Measurements from ENCODE around the gene CGAS. TPM values are rescaled to one million over a fixed set of nuclear protein-coding genes. Genes with fewer than 3 reads are reported as not detected.
A peak's percentile ranks its signal among the peaks of the same experiment; 100 is the strongest.

Gene CGAS
- total and polyA plus RNA-seq, 9 of the 15 experiments (the other 6 are each of a cell fraction or from before 2014, with no cell fraction given): 0.01 to 0.32 (median 0.06) TPM; not detected in 2

DNA sequence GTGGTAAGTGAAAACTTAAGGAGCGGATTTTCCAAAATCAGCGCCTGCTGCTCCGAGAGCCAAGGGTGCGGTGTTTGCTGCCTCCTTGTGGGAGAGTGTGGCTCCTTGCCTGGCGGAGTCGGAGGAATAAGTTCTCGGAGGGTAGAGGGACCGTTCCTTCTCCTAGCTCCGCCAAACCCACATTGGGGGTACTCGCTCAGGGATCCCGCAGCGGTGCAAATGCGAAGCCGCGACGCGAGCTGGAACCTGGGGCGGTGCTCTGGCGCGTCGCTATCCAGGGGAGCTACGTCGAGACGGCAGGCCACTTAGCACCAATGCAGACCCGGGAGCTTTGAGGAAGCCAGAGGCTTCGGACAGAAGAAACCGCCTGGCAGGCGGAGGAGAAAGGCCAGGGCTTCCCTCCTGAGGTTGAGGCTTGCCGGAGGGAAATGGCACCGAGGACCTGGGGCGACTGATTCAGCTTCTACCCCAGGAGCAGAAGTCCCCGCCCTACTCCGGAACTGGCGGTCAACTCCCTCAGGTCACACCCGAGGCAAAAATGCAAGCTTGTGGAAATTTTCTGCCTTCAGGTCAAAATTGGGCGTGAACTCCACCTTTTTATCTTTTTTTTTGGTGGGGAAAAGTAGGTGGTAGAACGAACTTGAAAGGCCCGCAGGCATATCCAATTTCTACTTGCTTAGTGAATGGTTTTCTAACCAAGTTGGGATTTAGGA, 63.1 kb downstream of the CGAS start:
- in situ Hi-C loops (cut with MboI): no loop called here
- no peak for TF ChIP-seq PRDM10 (IDR thresholded peaks at IDR 0.05; ENCODE audit: partially characterized antibody)
- no peak for TF ChIP-seq ERF (CRISPR knock-in tag; IDR thresholded peaks at IDR 0.05)
- TF ChIP-seq MYBL2 (IDR thresholded peaks at IDR 0.05; ENCODE audit: low read depth): no peak
- no peak for TF ChIP-seq MYBL2 (CRISPR knock-in tag; IDR thresholded peaks at IDR 0.05; ENCODE audit: borderline replicate concordance)
- TF ChIP-seq, protein P1, sequence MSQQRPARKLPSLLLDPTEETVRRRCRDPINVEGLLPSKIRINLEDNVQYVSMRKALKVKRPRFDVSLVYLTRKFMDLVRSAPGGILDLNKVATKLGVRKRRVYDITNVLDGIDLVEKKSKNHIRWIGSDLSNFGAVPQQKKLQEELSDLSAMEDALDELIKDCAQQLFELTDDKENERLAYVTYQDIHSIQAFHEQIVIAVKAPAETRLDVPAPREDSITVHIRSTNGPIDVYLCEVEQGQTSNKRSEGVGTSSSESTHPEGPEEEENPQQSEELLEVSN (IDR thresholded peaks at IDR 0.05; ENCODE audit: borderline replicate concordance in 1 of 2, extremely low read depth in 1 of 2, insufficient read depth in 1 of 2, insufficient read length in 1 of 2, low read depth in 1 of 2, low read length in 1 of 2, poor library complexity in 1 of 2, severe bottlenecking in 1 of 2): peak; percentile 70 to 80
- no peak for TF ChIP-seq ZNF174 (CRISPR knock-in tag; IDR thresholded peaks at IDR 0.05)
- no peak for TF ChIP-seq HMG20A (CRISPR knock-in tag; conservative IDR thresholded peaks at IDR 0.05)
- TF ChIP-seq GTF2A2 (tag; IDR thresholded peaks at IDR 0.05): no peak
- no peak for TF ChIP-seq ZC3H8 (IDR thresholded peaks at IDR 0.05)
- TF ChIP-seq POLR2A (conservative IDR thresholded peaks at IDR 0.05): peak; percentile 91
- no peak for TF ChIP-seq BRCA1 (IDR thresholded peaks at IDR 0.05)
- no peak for TF ChIP-seq BRCA1 (CRISPR knock-in tag; IDR thresholded peaks at IDR 0.05)
- no peak for TF ChIP-seq ZNF354B (CRISPR knock-in tag; IDR thresholded peaks at IDR 0.05)
- peak; percentile 69; the same call in 1 of the 2 replicates for TF ChIP-seq NR1H2 (CRISPR knock-in tag; IDR thresholded peaks at IDR 0.05)
- no peak for TF ChIP-seq MLX (CRISPR knock-in tag; conservative IDR thresholded peaks at IDR 0.05)
- TF ChIP-seq NBN (IDR thresholded peaks at IDR 0.05; ENCODE audit: low read depth): no peak; the same call in 1 of the 2 replicates
- no peak for TF ChIP-seq STAT5A (IDR thresholded peaks at IDR 0.05; ENCODE audit: borderline replicate concordance, low read length)

More for the DNA sequence above, 63.1 kb downstream of the CGAS start:
- Histone ChIP-seq H4K20me1 (replicated peaks; ENCODE audit: control insufficient read depth, insufficient read depth, low read length) (no peaks in the 10 kb centered on the region), H3K9ac (ENCODE audit: insufficient read depth in 1 of 2, low read depth in 2 of 2, low read length in 2 of 2) (peak overlapping the region; percentile 88 to 92), H3K9me1 (ENCODE audit: control insufficient read depth, insufficient read depth, low read length) (no peaks in the 10 kb centered on the region), H3K9me3 (replicated peaks; ENCODE audit: control insufficient read depth, insufficient read depth, low read depth, low read length) (no peaks in the 10 kb centered on the region), H3K4me1 (replicated peaks in 1 of 2; ENCODE audit: control insufficient read depth in 2 of 2, insufficient read depth in 2 of 2, low read length in 2 of 2) (peaks cover 7 to 8% of the 10 kb centered on the region in 2 experiments), H3K4me3 (peak overlapping the region; percentile 57), H3K27me3 (ENCODE audit: control insufficient read depth in 2 of 2, insufficient read depth in 2 of 2, low read length in 2 of 2) (no peaks in the 10 kb centered on the region), H3K36me3 (ENCODE audit: control insufficient read depth, insufficient read depth, low read length) (no peaks in the 10 kb centered on the region), H3K4me2 (ENCODE audit: insufficient read depth, low read length) (peak overlapping the region; percentile 87), H2AFZ (ENCODE audit: low read depth, low read length) (peak overlapping the region; percentile 99), H3K27ac (ENCODE audit: extremely low read depth, low read depth, low read length) (peak overlapping the region; percentile 89), H3K79me2 (ENCODE audit: control insufficient read depth, insufficient read depth, low read length) (no peaks in the 10 kb centered on the region)
- ChIA-PET CTCF (ENCODE audit: low intra/inter-chr PET ratio) (interaction anchor here (0.6 to 1.2 kb wide), 3 partner anchors 103 to 1423 kb away, joined by 3 to 4 read pairs (median 3); no protein-coding TSS in a partner anchor), POLR2A (interaction anchor here (0.8 to 2.6 kb wide), 10 partner anchors 11 to 128 kb away, joined by 3 to 21 read pairs (median 4); partner anchors contain the start of gene MTO1)
- FAIRE-seq: peak; percentile 97
- BruUV-seq (replicated peaks): TSS peak; percentile 96
- 2% methylated on average over 36 of the region's 38 CpGs for WGBS (ENCODE audit: insufficient coverage, low coverage, missing lambda C conversion rate)
- peak; percentile 76 to 93 (median 84) for DNase-seq (ENCODE audit: extremely low read depth in 1 of 4, low spot score in 3 of 4)
- intact Hi-C loops (cut with micrococcal nuclease): loop anchor here (2.0 to 5.0 kb wide), 3 partner anchors 62 to 104 kb away; partner anchors contain the start of gene MTO1
- ATAC-seq: peak; percentile 97

All from K562 (cell line).